Measurements from ENCODE around the gene CDH4.

Gene CDH4

GRCh38 chr20:61790116-61790827 is 538.2 kb downstream of the CDH4 start:
- no peak for TF ChIP-seq TAF1 (IDR thresholded peaks at IDR 0.05; ENCODE audit: borderline replicate concordance, insufficient read depth, low read length)
- TF ChIP-seq POLR2AphosphoS5 (IDR thresholded peaks at IDR 0.05; ENCODE audit: low read depth, low read length) = no peak
- no peak for TF ChIP-seq FOXP2 (optimal IDR thresholded peaks at IDR 0.05; ENCODE audit: borderline replicate concordance, extremely low read depth, extremely low read length, insufficient read depth)
- no peak for TF ChIP-seq SIN3A (IDR thresholded peaks at IDR 0.05; ENCODE audit: borderline replicate concordance, insufficient read depth, low read length)
- TF ChIP-seq, protein P1, sequence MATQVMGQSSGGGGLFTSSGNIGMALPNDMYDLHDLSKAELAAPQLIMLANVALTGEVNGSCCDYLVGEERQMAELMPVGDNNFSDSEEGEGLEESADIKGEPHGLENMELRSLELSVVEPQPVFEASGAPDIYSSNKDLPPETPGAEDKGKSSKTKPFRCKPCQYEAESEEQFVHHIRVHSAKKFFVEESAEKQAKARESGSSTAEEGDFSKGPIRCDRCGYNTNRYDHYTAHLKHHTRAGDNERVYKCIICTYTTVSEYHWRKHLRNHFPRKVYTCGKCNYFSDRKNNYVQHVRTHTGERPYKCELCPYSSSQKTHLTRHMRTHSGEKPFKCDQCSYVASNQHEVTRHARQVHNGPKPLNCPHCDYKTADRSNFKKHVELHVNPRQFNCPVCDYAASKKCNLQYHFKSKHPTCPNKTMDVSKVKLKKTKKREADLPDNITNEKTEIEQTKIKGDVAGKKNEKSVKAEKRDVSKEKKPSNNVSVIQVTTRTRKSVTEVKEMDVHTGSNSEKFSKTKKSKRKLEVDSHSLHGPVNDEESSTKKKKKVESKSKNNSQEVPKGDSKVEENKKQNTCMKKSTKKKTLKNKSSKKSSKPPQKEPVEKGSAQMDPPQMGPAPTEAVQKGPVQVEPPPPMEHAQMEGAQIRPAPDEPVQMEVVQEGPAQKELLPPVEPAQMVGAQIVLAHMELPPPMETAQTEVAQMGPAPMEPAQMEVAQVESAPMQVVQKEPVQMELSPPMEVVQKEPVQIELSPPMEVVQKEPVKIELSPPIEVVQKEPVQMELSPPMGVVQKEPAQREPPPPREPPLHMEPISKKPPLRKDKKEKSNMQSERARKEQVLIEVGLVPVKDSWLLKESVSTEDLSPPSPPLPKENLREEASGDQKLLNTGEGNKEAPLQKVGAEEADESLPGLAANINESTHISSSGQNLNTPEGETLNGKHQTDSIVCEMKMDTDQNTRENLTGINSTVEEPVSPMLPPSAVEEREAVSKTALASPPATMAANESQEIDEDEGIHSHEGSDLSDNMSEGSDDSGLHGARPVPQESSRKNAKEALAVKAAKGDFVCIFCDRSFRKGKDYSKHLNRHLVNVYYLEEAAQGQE (IDR thresholded peaks at IDR 0.05; ENCODE audit: insufficient read depth in 1 of 2, low read depth in 2 of 2, low read length in 2 of 2) = no peak

DNA sequence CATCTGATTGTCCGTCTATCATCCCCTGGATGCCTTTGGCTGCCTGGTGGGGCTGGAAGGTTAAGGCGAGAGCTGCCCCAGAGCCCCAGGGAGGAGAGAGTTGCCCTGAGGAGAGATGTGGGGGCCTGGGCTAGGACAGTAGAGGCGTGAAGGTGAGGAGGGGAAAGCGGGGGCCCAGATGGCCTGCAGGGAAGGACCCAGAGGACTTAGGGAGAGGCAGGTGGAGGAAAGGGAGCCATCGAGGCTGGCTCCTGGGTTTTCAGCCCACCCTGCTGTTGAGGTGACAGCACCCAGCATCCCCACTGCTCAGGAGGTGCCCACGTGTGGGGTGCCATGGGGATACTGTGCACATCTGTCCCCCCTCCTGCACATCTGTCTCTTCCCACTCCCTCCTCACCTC is 539.9 kb downstream of the CDH4 start:
- TF ChIP-seq, protein P1 (IDR thresholded peaks at IDR 0.05; ENCODE audit: insufficient read depth in 1 of 2, low read depth in 2 of 2, low read length in 2 of 2) = no peak

- TF ChIP-seq TAF1 (IDR thresholded peaks at IDR 0.05; ENCODE audit: borderline replicate concordance, insufficient read depth, low read length) (no peak), SIN3A (IDR thresholded peaks at IDR 0.05; ENCODE audit: borderline replicate concordance, insufficient read depth, low read length) (no peak), FOXP2 (optimal IDR thresholded peaks at IDR 0.05; ENCODE audit: borderline replicate concordance, extremely low read depth, extremely low read length, insufficient read depth) (no peak), POLR2AphosphoS5 (IDR thresholded peaks at IDR 0.05; ENCODE audit: low read depth, low read length) (no peak)
- TF ChIP-seq, protein P1 (IDR thresholded peaks at IDR 0.05; ENCODE audit: insufficient read depth in 1 of 2, low read depth in 2 of 2, low read length in 2 of 2) = no peak
These were observed 543.9 kb downstream of the CDH4 start for GRCh38 chr20:61795669-61796630.

- no peak for TF ChIP-seq FOXP2 (optimal IDR thresholded peaks at IDR 0.05; ENCODE audit: borderline replicate concordance, extremely low read depth, extremely low read length, insufficient read depth)
- TF ChIP-seq SIN3A (IDR thresholded peaks at IDR 0.05; ENCODE audit: borderline replicate concordance, insufficient read depth, low read length) = no peak
- TF ChIP-seq POLR2AphosphoS5 (IDR thresholded peaks at IDR 0.05; ENCODE audit: low read depth, low read length) = no peak
- no peak for TF ChIP-seq TAF1 (IDR thresholded peaks at IDR 0.05; ENCODE audit: borderline replicate concordance, insufficient read depth, low read length)
- TF ChIP-seq, protein P1 (IDR thresholded peaks at IDR 0.05; ENCODE audit: insufficient read depth in 1 of 2, low read depth in 2 of 2, low read length in 2 of 2) = no peak
These were observed 544.7 kb downstream of the CDH4 start for GRCh38 chr20:61796738-61797137.

Measured in PFSK-1 (cell line).